Embryonic facial prominence (tissue), 1 donor: Measurements from ENCODE around the gene TPP2.

Source experiments
- DNase-seq: peaks from one replicate; pipeline ENCODE4 v3.0.0-alpha.2; 2016; ENCODE audit errors: extremely low spot score

The TPP2 gene

GRCh38 chr13:102597029-102597961 lies 509 bp downstream of the TPP2 start:
- DNase-seq: no peak

- DNase-seq: no peak
These were observed 1.3 kb downstream of the TPP2 start for GRCh38 chr13:102598061-102598460.

- DNase-seq: no peak
These were observed 2.7 kb downstream of the TPP2 start for GRCh38 chr13:102599426-102600012.

- DNase-seq: no peak
These were observed 9.9 kb downstream of the TPP2 start for GRCh38 chr13:102606537-102607309.

- no peak for DNase-seq
These were observed 12.2 kb downstream of the TPP2 start for GRCh38 chr13:102608974-102609373.

- DNase-seq: no peak
These were observed 12.9 kb downstream of the TPP2 start for GRCh38 chr13:102609696-102610095.

- DNase-seq: no peak
These were observed 13.6 kb downstream of the TPP2 start for GRCh38 chr13:102610296-102610895.

GRCh38 chr13:102617697-102618350 lies 21.0 kb downstream of the TPP2 start:
- no peak for DNase-seq

- no peak for DNase-seq
These were observed 23.7 kb downstream of the TPP2 start for GRCh38 chr13:102620516-102620915.

- DNase-seq: no peak
These were observed 30.1 kb downstream of the TPP2 start for GRCh38 chr13:102626928-102627327.

GRCh38 chr13:102628559-102628958 lies 31.8 kb downstream of the TPP2 start:
- no peak for DNase-seq

- DNase-seq: no peak
These were observed 34.4 kb downstream of the TPP2 start for GRCh38 chr13:102631198-102631597.

GRCh38 chr13:102638741-102639140 lies 42.0 kb downstream of the TPP2 start:
- no peak for DNase-seq

- DNase-seq: no peak
These were observed 45.2 kb downstream of the TPP2 start for GRCh38 chr13:102642029-102642428.

- no peak for DNase-seq
These were observed 45.7 kb downstream of the TPP2 start for GRCh38 chr13:102642475-102642874.

GRCh38 chr13:102643656-102644055 lies 46.9 kb downstream of the TPP2 start:
- DNase-seq: no peak

GRCh38 chr13:102645701-102646100 lies 48.9 kb downstream of the TPP2 start:
- DNase-seq: no peak

- no peak for DNase-seq
These were observed 51.3 kb downstream of the TPP2 start for GRCh38 chr13:102648046-102648445.

GRCh38 chr13:102650444-102650843 lies 53.7 kb downstream of the TPP2 start:
- no peak for DNase-seq

- DNase-seq: no peak
These were observed 54.6 kb downstream of the TPP2 start for GRCh38 chr13:102651392-102651791.

- no peak for DNase-seq
These were observed 55.1 kb downstream of the TPP2 start for GRCh38 chr13:102651892-102652291.

- DNase-seq: no peak
These were observed 58.0 kb downstream of the TPP2 start for GRCh38 chr13:102654756-102655155.
